ENCODE measurements around the gene SLC5A5. TPM values are rescaled to one million over a fixed set of nuclear protein-coding genes. Genes with fewer than 3 reads are reported as not detected.

The SLC5A5 gene
- total RNA-seq, 1 donor from 2014 or later = not detected

DNA sequence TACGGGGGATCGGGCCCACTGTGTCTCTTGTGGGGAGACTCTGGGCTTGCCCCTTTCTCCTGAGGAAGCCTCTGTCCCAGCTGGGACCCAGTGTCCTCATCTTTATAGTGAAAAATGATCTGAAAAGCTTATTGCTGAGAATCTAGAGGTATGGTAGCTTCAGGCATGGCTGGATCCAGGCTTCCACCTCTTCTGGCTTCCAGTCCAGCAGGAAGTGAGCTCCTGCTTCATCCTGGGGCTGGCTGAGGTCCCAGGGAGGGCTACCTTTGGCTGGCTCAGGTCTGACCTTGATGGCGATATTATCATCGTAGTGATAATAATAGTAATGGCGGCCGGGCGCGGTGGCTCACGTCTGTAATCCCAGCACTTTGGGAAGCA lies 3.0 kb downstream of the SLC5A5 start:
- Histone ChIP-seq H3K27me3 (ENCODE audit: insufficient read depth, low read length) (peaks cover 37% of the 10 kb centered on the region), H3K79me2 (ENCODE audit: insufficient read depth, low read length) (no peaks in the 10 kb centered on the region), H3K4me3 (ENCODE audit: insufficient read depth, low read depth, low read length) (no peak overlapping the region), H3K4me1 (ENCODE audit: insufficient read depth, low read length) (no peaks in the 10 kb centered on the region), H4K20me1 (ENCODE audit: insufficient read depth, low read length) (no peaks in the 10 kb centered on the region), H3K9me3 (ENCODE audit: insufficient read depth, low read depth, low read length) (no peaks in the 10 kb centered on the region), H3K4me2 (ENCODE audit: low read length) (no peak overlapping the region), H3K36me3 (ENCODE audit: insufficient read depth, low read length) (no peaks in the 10 kb centered on the region), H3K9ac (ENCODE audit: low read length) (no peak overlapping the region), H3K27ac (ENCODE audit: low read depth, low read length) (no peak overlapping the region), H2AFZ (ENCODE audit: low read depth, low read length) (no peak overlapping the region)
- DNase-seq (ENCODE audit: low read depth) (no peak), FAIRE-seq (no peak)
- H3K4me1 Mint-ChIP-seq (ENCODE audit: low read depth, unreplicated experiment) = no peaks in the 10 kb centered on the region
- no peak overlapping the region for H3K27ac Mint-ChIP-seq (ENCODE audit: unreplicated experiment)
- no peaks in the 10 kb centered on the region for H3K36me3 Mint-ChIP-seq (ENCODE audit: low read depth, unreplicated experiment)
- TF ChIP-seq CTCF (IDR thresholded peaks at IDR 0.05; ENCODE audit: insufficient read depth, low read depth, low read length) = no peak
- no peak for TF ChIP-seq EZH2 (IDR thresholded peaks at IDR 0.05; ENCODE audit: insufficient read depth, low read length)
- H3K9me3 Mint-ChIP-seq (ENCODE audit: unreplicated experiment) = no peaks in the 10 kb centered on the region
- no peak overlapping the region for H3K4me3 Mint-ChIP-seq (ENCODE audit: unreplicated experiment)
- H3K27me3 Mint-ChIP-seq (ENCODE audit: low read depth, unreplicated experiment) = peaks cover 26% of the 10 kb centered on the region

DNA sequence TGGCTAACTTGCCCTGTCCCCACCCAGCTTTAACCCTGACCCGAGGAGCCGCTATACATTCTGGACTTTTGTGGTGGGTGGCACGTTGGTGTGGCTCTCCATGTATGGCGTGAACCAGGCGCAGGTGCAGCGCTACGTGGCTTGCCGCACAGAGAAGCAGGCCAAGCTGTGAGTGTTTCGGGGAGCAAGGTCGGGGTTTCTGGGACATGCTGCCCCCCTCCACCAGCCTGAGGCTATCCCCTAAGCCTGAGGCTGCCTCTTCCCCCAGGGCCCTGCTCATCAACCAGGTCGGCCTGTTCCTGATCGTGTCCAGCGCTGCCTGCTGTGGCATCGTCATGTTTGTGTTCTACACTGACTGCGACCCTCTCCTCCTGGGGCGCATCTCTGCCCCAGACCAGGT lies 6.0 kb downstream of the SLC5A5 start:
- Mint-ChIP-seq H3K36me3 (ENCODE audit: low read depth, unreplicated experiment) (no peaks in the 10 kb centered on the region), H3K4me3 (ENCODE audit: unreplicated experiment) (no peak overlapping the region), H3K27me3 (ENCODE audit: low read depth, unreplicated experiment) (peaks cover 24% of the 10 kb centered on the region), H3K27ac (ENCODE audit: unreplicated experiment) (no peak overlapping the region), H3K9me3 (ENCODE audit: unreplicated experiment) (no peaks in the 10 kb centered on the region), H3K4me1 (ENCODE audit: low read depth, unreplicated experiment) (no peaks in the 10 kb centered on the region)
- no peak overlapping the region for H3K9ac ChIP-seq (ENCODE audit: low read length)
- no peak overlapping the region for H3K4me2 ChIP-seq (ENCODE audit: low read length)
- FAIRE-seq (no peak), DNase-seq (ENCODE audit: low read depth) (no peak)
- no peaks in the 10 kb centered on the region for H3K36me3 ChIP-seq (ENCODE audit: insufficient read depth, low read length)
- no peak overlapping the region for H3K4me3 ChIP-seq (ENCODE audit: insufficient read depth, low read depth, low read length)
- no peaks in the 10 kb centered on the region for H3K79me2 ChIP-seq (ENCODE audit: insufficient read depth, low read length)
- peaks cover 10% of the 10 kb centered on the region for H3K27me3 ChIP-seq (ENCODE audit: insufficient read depth, low read length)
- H4K20me1 ChIP-seq (ENCODE audit: insufficient read depth, low read length) = no peaks in the 10 kb centered on the region
- H3K27ac ChIP-seq (ENCODE audit: low read depth, low read length) = no peak overlapping the region
- TF ChIP-seq EZH2 (IDR thresholded peaks at IDR 0.05; ENCODE audit: insufficient read depth, low read length) (no peak), CTCF (IDR thresholded peaks at IDR 0.05; ENCODE audit: insufficient read depth, low read depth, low read length) (no peak)
- H2AFZ ChIP-seq (ENCODE audit: low read depth, low read length) = no peak overlapping the region
- no peaks in the 10 kb centered on the region for H3K4me1 ChIP-seq (ENCODE audit: insufficient read depth, low read length)
- no peaks in the 10 kb centered on the region for H3K9me3 ChIP-seq (ENCODE audit: insufficient read depth, low read depth, low read length)

DNA sequence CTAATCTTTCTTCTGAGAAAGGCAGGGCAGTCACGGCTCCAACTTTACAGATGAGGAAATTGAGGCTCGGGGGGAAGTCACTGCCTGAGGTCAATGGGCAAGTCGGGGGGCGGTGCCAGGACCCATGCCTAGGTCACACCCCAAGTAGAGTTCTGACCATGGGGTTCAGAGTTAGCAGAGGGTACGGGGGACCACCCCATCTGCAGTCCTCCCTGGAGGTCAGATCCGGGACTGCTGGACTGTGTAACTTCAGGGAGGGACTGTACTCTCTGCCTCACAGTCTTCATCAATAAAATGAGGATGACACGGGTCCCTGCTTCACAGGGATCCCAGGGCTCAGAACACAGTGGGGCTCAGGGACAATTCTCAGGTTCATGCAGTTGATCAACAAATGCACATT lies 7.7 kb downstream of the SLC5A5 start:
- Histone ChIP-seq H3K4me1 (ENCODE audit: insufficient read depth, low read length) (no peaks in the 10 kb centered on the region), H2AFZ (ENCODE audit: low read depth, low read length) (no peak overlapping the region), H3K9ac (ENCODE audit: low read length) (no peak overlapping the region), H3K4me3 (ENCODE audit: insufficient read depth, low read depth, low read length) (no peak overlapping the region), H3K27ac (ENCODE audit: low read depth, low read length) (no peak overlapping the region), H4K20me1 (ENCODE audit: insufficient read depth, low read length) (no peaks in the 10 kb centered on the region), H3K4me2 (ENCODE audit: low read length) (no peak overlapping the region), H3K79me2 (ENCODE audit: insufficient read depth, low read length) (no peaks in the 10 kb centered on the region), H3K36me3 (ENCODE audit: insufficient read depth, low read length) (no peaks in the 10 kb centered on the region), H3K27me3 (ENCODE audit: insufficient read depth, low read length) (no peaks in the 10 kb centered on the region), H3K9me3 (ENCODE audit: insufficient read depth, low read depth, low read length) (no peaks in the 10 kb centered on the region)
- Mint-ChIP-seq H3K27ac (ENCODE audit: unreplicated experiment) (no peak overlapping the region), H3K36me3 (ENCODE audit: low read depth, unreplicated experiment) (no peaks in the 10 kb centered on the region), H3K9me3 (ENCODE audit: unreplicated experiment) (no peaks in the 10 kb centered on the region), H3K27me3 (ENCODE audit: low read depth, unreplicated experiment) (peaks cover 17% of the 10 kb centered on the region), H3K4me1 (ENCODE audit: low read depth, unreplicated experiment) (no peaks in the 10 kb centered on the region), H3K4me3 (ENCODE audit: unreplicated experiment) (no peak overlapping the region)
- DNase-seq (ENCODE audit: low read depth) (no peak), FAIRE-seq (no peak)
- TF ChIP-seq CTCF (IDR thresholded peaks at IDR 0.05; ENCODE audit: insufficient read depth, low read depth, low read length) (no peak), EZH2 (IDR thresholded peaks at IDR 0.05; ENCODE audit: insufficient read depth, low read length) (no peak)

Measured in astrocyte (in vitro differentiated cells and primary cell).